H9 (cell line): ENCODE results near the gene TUBB2A. TPM values are rescaled to one million over a fixed set of nuclear protein-coding genes. Genes with fewer than 3 reads are reported as not detected.
A peak's percentile ranks its signal among the peaks of the same experiment; 100 is the strongest.

Experiments used
- DNase-seq: peaks from one replicate; pipeline ENCODE4 v3.0.0-alpha.2; 2017
- H2AFZ ChIP-seq: one replicate; pipeline ENCODE4 v1.6.1; 2013; ENCODE audit warnings: mild to moderate bottlenecking, low read length, control low read depth, moderate library complexity
- H2AK5ac ChIP-seq: 2 replicates; pipeline ENCODE4 v1.6.1; 2013; ENCODE audit warnings: low read length, control low read depth, mixed read lengths; ENCODE audit not compliant: insufficient read length
- H2BK120ac ChIP-seq: one replicate; pipeline ENCODE4 v1.6.1; 2013; ENCODE audit warnings: low read depth, mild to moderate bottlenecking, low read length, control low read depth, inconsistent platforms; ENCODE audit not compliant: poor library complexity, severe bottlenecking
- H2BK12ac ChIP-seq: 2 replicates; pipeline ENCODE4 v1.6.1; 2013; ENCODE audit warnings: low read length, control low read depth, mixed read lengths, low read depth; ENCODE audit not compliant: insufficient read length
- H2BK15ac ChIP-seq: 2 replicates; pipeline ENCODE4 v1.6.1; 2013; ENCODE audit warnings: low read depth, low read length, control low read depth
- H2BK20ac ChIP-seq: one replicate; pipeline ENCODE4 v1.6.1; 2013; ENCODE audit warnings: low read depth, mild to moderate bottlenecking, low read length, control low read depth, inconsistent platforms; ENCODE audit not compliant: poor library complexity, severe bottlenecking
- H2BK5ac ChIP-seq: 2 replicates; pipeline ENCODE4 v1.6.1; 2013; ENCODE audit warnings: low read length, control low read depth, mixed read lengths; ENCODE audit not compliant: insufficient read length
- H3K14ac ChIP-seq: 2 replicates; pipeline ENCODE4 v1.6.1; 2013; ENCODE audit warnings: low read length, control low read depth; ENCODE audit not compliant: insufficient read depth
- H3K18ac ChIP-seq: 2 replicates; pipeline ENCODE4 v1.6.1; 2013; ENCODE audit warnings: low read depth, mild to moderate bottlenecking, mixed read lengths, low read length, control low read depth; ENCODE audit not compliant: insufficient read length
- H3K23ac ChIP-seq: 2 replicates; pipeline ENCODE4 v1.6.1; 2013; ENCODE audit warnings: low read length, control low read depth, mixed read lengths, low read depth; ENCODE audit not compliant: insufficient read length
- H3K23me2 ChIP-seq: 2 replicates; pipeline ENCODE4 v1.6.1; 2013; ENCODE audit warnings: low read depth, mild to moderate bottlenecking, mixed read lengths, low read length, control low read depth; ENCODE audit not compliant: insufficient read length, poor library complexity, severe bottlenecking
- H3K27ac ChIP-seq: 2 replicates; pipeline ENCODE4 v1.5.1; 2013; ENCODE audit warnings: low read length, control low read depth, mixed read lengths, low read depth; ENCODE audit not compliant: insufficient read length
- H3K27me3 ChIP-seq: 2 replicates; pipeline ENCODE4 v1.6.1; 2013; ENCODE audit warnings: low read length, control low read depth, inconsistent platforms; ENCODE audit not compliant: insufficient read depth
- H3K4ac ChIP-seq: 2 replicates; pipeline ENCODE4 v1.6.1; 2013; ENCODE audit warnings: low read depth, mild to moderate bottlenecking, control low read depth, inconsistent platforms, low read length, moderate library complexity
- H3K4me1 ChIP-seq: 2 replicates; pipeline ENCODE4 v1.6.1; 2013; ENCODE audit warnings: low read length, control low read depth, inconsistent platforms; ENCODE audit not compliant: insufficient read depth
- H3K4me2 ChIP-seq: 2 replicates; pipeline ENCODE4 v1.6.1; 2013; ENCODE audit warnings: low read length, control low read depth, mixed read lengths; ENCODE audit not compliant: insufficient read length, insufficient read depth
- H3K56ac ChIP-seq: 2 replicates; pipeline ENCODE4 v1.6.1; 2013; ENCODE audit warnings: low read depth, mild to moderate bottlenecking, mixed read lengths, low read length, control low read depth; ENCODE audit not compliant: insufficient read length
- H3K79me1 ChIP-seq: 2 replicates; pipeline ENCODE4 v1.6.1; 2013; ENCODE audit warnings: low read depth, mild to moderate bottlenecking, moderate library complexity, low read length, control low read depth, inconsistent platforms; ENCODE audit not compliant: insufficient read depth, poor library complexity, severe bottlenecking
- H3K79me2 ChIP-seq: 2 replicates; pipeline ENCODE4 v1.6.1; 2013; ENCODE audit warnings: low read length, control low read depth, inconsistent platforms; ENCODE audit not compliant: insufficient read depth
- H3K9ac ChIP-seq: 2 replicates; pipeline ENCODE4 v1.6.1; 2013; ENCODE audit warnings: low read length, control low read depth, mixed read lengths; ENCODE audit not compliant: insufficient read length; ENCODE audit errors: extremely low read depth
- H3K9me3 ChIP-seq: one replicate; pipeline ENCODE4 v1.6.1; 2013; ENCODE audit warnings: low read depth, low read length, inconsistent platforms; ENCODE audit not compliant: control insufficient read depth
- H3T11ph ChIP-seq: one replicate; pipeline ENCODE4 v1.6.1; 2013; ENCODE audit warnings: mild to moderate bottlenecking, low read length, control low read depth, inconsistent platforms
- H4K20me1 ChIP-seq: one replicate; pipeline ENCODE4 v1.6.1; 2013; ENCODE audit not compliant: control insufficient read depth, insufficient read length, insufficient read depth
- H4K5ac ChIP-seq: 2 replicates; pipeline ENCODE4 v1.6.1; 2013; ENCODE audit warnings: low read depth, mild to moderate bottlenecking, mixed read lengths, low read length, control low read depth; ENCODE audit not compliant: insufficient read length
- H4K8ac ChIP-seq: replicated peaks from 2 replicates; pipeline ENCODE4 v1.6.1; 2013; ENCODE audit warnings: low read length, control low read depth, mixed read lengths, low read depth; ENCODE audit not compliant: insufficient read length
- H4K91ac ChIP-seq: 2 replicates; pipeline ENCODE4 v1.6.1; 2013; ENCODE audit warnings: low read depth, mild to moderate bottlenecking, moderate library complexity, mixed read lengths, low read length, control low read depth; ENCODE audit not compliant: insufficient read length
- H3K27ac Mint-ChIP-seq, 3 experiments: 2 replicates in 2 of 3; 3 replicates in 1 of 3; pipeline ENCODE4 v1.8.0; 2020 to 2021; ENCODE audit warnings: mixed read lengths in 3 of 3, mild to moderate bottlenecking in 1 of 3, moderate library complexity in 1 of 3
- H3K27me3 Mint-ChIP-seq: 2 replicates; pipeline ENCODE4 v1.8.0; 2021; ENCODE audit warnings: low read depth, mild to moderate bottlenecking, moderate library complexity, mixed read lengths
- H3K36me3 Mint-ChIP-seq, 3 experiments: 2 replicates in 2 of 3; 3 replicates in 1 of 3; pipeline ENCODE4 v1.8.0; 2020 to 2021; ENCODE audit warnings: low read depth in 3 of 3, mixed read lengths in 3 of 3; ENCODE audit not compliant: insufficient read depth in 1 of 3
- H3K4me1 Mint-ChIP-seq, 2 experiments: 2 replicates each; pipeline ENCODE4 v1.8.0; 2020; ENCODE audit warnings: mixed read lengths in 2 of 2
- H3K4me3 Mint-ChIP-seq, 2 experiments: 2 replicates in 1 of 2; 3 replicates in 1 of 2; pipeline ENCODE4 v1.8.0; 2020 to 2021; ENCODE audit warnings: mild to moderate bottlenecking in 2 of 2, mixed read lengths in 2 of 2, moderate library complexity in 1 of 2
- H3K9me3 Mint-ChIP-seq, 2 experiments: 2 replicates in 1 of 2; 3 replicates in 1 of 2; pipeline ENCODE4 v1.8.0; 2020; ENCODE audit warnings: mild to moderate bottlenecking in 2 of 2, mixed read lengths in 2 of 2, moderate library complexity in 1 of 2
- WGBS: extraction: QIAGEN DNeasy Blood & Tissue Kit; methylation state at CpG from one replicate; pipeline ENCODE4 v1.1.7; 2013; ENCODE audit warnings: missing lambda C conversion rate, low lambda C conversion rate, mixed read lengths; ENCODE audit not compliant: insufficient read length; ENCODE audit errors: extremely low coverage; 5-methylcytosine and 5-hydroxymethylcytosine counted together
- total RNA-seq: library from RNA; stranded (reverse); gene quantifications from 2 replicates; pipeline ENCODE4 v1.2.1, GENCODE V29; 2021
- TF ChIP-seq, protein P1 (sequence below): fragments of 200-600 bp; sonication (generic); conservative IDR thresholded peaks from 3 replicates; pipeline ENCODE4 v1.8.0; 2021; ENCODE audit warnings: antibody characterized with exemption, mild to moderate bottlenecking

Gene TUBB2A
- total RNA-seq, 1 experiment from 2014 or later: 258 TPM

DNA sequence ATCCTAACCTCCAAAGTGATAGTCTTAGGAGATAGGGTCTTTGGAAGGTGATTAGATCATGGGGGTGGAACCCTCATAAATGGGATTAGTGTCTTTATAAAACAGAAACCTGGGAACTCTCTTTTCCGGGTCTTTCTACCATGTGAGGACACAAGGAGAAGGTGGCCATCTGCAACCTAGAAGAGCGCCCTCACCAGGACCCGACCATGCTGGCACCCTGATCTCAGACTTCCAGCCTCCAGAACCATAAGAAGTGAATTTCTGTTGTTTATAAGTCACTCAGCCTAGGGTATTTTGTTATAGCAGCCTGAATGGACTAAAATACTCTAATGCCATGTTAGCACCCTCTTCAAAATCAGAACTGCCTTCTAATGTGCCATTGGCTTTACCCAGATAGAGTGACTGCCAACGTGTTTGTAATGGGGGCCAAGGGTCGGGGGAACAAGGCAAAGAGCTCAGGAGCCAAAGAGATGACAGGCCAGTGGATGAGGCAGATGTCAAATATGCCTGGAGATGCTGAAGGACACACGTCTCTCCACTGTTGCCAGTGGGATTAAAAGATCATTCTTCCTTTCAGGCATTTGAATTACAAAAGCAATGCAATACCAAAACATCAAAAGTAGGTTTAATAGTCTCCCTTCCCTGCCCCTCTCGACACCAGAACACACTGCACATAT, 49.1 kb upstream of the TUBB2A start:
- Histone ChIP-seq H3K27me3 (no peaks in the 10 kb centered on the region), H4K91ac (no peak overlapping the region), H3T11ph (no peak overlapping the region), H3K14ac (no peak overlapping the region), H3K4me2 (no peak overlapping the region), H2BK5ac (no peak overlapping the region), H3K9ac (no peak overlapping the region), H4K5ac (no peak overlapping the region), H2BK120ac (no peak overlapping the region), H3K27ac (no peak overlapping the region), H3K4ac (no peak overlapping the region), H2BK15ac (no peak overlapping the region), H3K79me1 (no peaks in the 10 kb centered on the region), H2AK5ac (no peak overlapping the region), H3K18ac (no peak overlapping the region), H3K56ac (no peak overlapping the region), H4K20me1 (no peaks in the 10 kb centered on the region), H2AFZ (no peak overlapping the region), H3K23me2 (no peaks in the 10 kb centered on the region), H2BK12ac (no peak overlapping the region), H2BK20ac (no peak overlapping the region), H4K8ac (no peak overlapping the region), H3K23ac (no peak overlapping the region), H3K4me1 (peaks cover 11% of the 10 kb centered on the region), H3K9me3 (no peaks in the 10 kb centered on the region), H3K79me2 (no peaks in the 10 kb centered on the region)
- H3K27ac Mint-ChIP-seq: no peak overlapping the region
- TF ChIP-seq, protein P1, sequence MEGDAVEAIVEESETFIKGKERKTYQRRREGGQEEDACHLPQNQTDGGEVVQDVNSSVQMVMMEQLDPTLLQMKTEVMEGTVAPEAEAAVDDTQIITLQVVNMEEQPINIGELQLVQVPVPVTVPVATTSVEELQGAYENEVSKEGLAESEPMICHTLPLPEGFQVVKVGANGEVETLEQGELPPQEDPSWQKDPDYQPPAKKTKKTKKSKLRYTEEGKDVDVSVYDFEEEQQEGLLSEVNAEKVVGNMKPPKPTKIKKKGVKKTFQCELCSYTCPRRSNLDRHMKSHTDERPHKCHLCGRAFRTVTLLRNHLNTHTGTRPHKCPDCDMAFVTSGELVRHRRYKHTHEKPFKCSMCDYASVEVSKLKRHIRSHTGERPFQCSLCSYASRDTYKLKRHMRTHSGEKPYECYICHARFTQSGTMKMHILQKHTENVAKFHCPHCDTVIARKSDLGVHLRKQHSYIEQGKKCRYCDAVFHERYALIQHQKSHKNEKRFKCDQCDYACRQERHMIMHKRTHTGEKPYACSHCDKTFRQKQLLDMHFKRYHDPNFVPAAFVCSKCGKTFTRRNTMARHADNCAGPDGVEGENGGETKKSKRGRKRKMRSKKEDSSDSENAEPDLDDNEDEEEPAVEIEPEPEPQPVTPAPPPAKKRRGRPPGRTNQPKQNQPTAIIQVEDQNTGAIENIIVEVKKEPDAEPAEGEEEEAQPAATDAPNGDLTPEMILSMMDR: peak; percentile 50; the same call in 2 of the 3 replicates
- no peak for DNase-seq
- no peaks in the 10 kb centered on the region; a peak in 1 of 7 replicates for H3K36me3 Mint-ChIP-seq
- WGBS: no CpG with 5 or more reads among the region's 7 CpGs
- H3K4me1 Mint-ChIP-seq: peaks cover 32 to 36% of the 10 kb centered on the region in 2 experiments
- H3K27me3 Mint-ChIP-seq: peaks cover 2% of the 10 kb centered on the region; the same call in 1 of the 2 replicates
- no peaks in the 10 kb centered on the region; a peak in 1 of 5 replicates for H3K9me3 Mint-ChIP-seq
- no peak overlapping the region for H3K4me3 Mint-ChIP-seq
